Forelimb muscle (tissue), 1 donor: ENCODE data around the gene CNGB1. TPM values are rescaled to one million over a fixed set of nuclear protein-coding genes. Genes with fewer than 3 reads are reported as not detected.

ENCODE experiments used
- polyA plus RNA-seq: library from polyadenylated mRNA; unstranded; fragments of 120-200 nt; gene quantifications from one replicate; pipeline ENCODE4 v1.2.1, GENCODE V29; 2013; ENCODE audit not compliant: insufficient read length

Gene CNGB1
- polyA plus RNA-seq, 1 donor: 0.03 TPM

Other genes with a start within 250 kb of the CNGB1 start
- gene KATNB1, start 235.4 kb downstream of the CNGB1 start, polyA plus RNA-seq: 44.6 TPM
- gene KIFC3, start 168.6 kb downstream of the CNGB1 start, polyA plus RNA-seq: 15.2 TPM
- 5.8 TPM for gene ZNF319, start 29.5 kb upstream of the CNGB1 start, polyA plus RNA-seq
- gene USB1, start 30.3 kb upstream of the CNGB1 start, polyA plus RNA-seq: 13.8 TPM
- gene MMP15, start 54.6 kb upstream of the CNGB1 start, polyA plus RNA-seq: 24.4 TPM
- gene CFAP20, start 158.3 kb upstream of the CNGB1 start, polyA plus RNA-seq: 48.9 TPM
- gene CSNK2A2, start 227.0 kb upstream of the CNGB1 start, polyA plus RNA-seq: 92.9 TPM